ENCODE data around the gene RELCH.

DNA sequence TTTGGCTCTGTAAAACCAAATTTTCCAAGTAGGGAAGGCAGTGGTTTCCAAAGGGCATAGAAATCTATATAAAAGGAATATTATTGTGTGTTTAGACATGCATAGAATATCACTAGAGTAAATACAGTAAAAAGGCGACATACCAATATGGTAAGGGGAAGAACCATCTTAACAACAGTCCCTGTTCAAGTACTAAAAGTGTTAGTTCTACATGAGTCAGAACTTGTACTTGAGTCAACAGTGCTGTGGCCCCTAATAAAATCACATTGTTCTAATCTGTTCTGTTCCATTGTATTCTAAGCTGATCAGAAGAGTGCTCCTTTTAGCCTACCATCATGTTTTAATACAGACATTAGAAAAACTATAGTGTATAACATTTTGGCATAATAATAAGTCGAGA, 102.0 kb downstream of the RELCH start:
- no peak for TF ChIP-seq EZH2phosphoT487 (IDR thresholded peaks at IDR 0.05; ENCODE audit: insufficient read depth, low read depth)
- no peak for TF ChIP-seq EZH2 (IDR thresholded peaks at IDR 0.05; ENCODE audit: insufficient read depth, poor library complexity, severe bottlenecking)
